RWPE1 (cell line): ENCODE results near the gene NUSAP1.
A peak's percentile ranks its signal among the peaks of the same experiment; 100 is the strongest.

ENCODE experiments used
- CTCF ChIA-PET: fragments of 350-600 bp; sonication (Branson Sonifier 250); formaldehyde crosslinking; extraction: SDS; loops from one replicate; lab custom pipeline; 2021; lab: Yijun Ruan, JAX
- POLR2A ChIA-PET: fragments of 400-600 bp; formaldehyde crosslinking; extraction: SDS; loops from one replicate; lab custom pipeline; 2020; ENCODE audit warnings: antibody characterized with exemption; ENCODE audit not compliant: low non-redundant PET; lab: Yijun Ruan, JAX
- DNase-seq: peaks from one replicate; pipeline ENCODE4 v3.0.0; 2012; ENCODE audit warnings: low spot score
- H3K27ac ChIP-seq: fragments of 450-650 bp; 2 replicates; pipeline ENCODE4 v1.5.1; 2017
- CTCF ChIP-seq: fragments of 450-650 bp; conservative IDR thresholded peaks from 2 replicates; pipeline ENCODE4 v1.5.1; 2017; ENCODE audit warnings: low read depth, mild to moderate bottlenecking

NUSAP1 gene

GRCh38 chr15:41407341-41407740 lies 74.7 kb downstream of the NUSAP1 start:
- no peak overlapping the region for H3K27ac ChIP-seq
- POLR2A ChIA-PET, result no interaction called here
- CTCF ChIA-PET, result interaction anchor here (1.1 kb wide), 1 partner anchor 59 kb away, joined by 6 read pairs; no protein-coding TSS in a partner anchor
- TF ChIP-seq CTCF, result no peak
- no peak for DNase-seq

- no peak for TF ChIP-seq CTCF
- DNase-seq, result peak; percentile 21
- CTCF ChIA-PET, result no interaction called here
- peak overlapping the region; percentile 54 for H3K27ac ChIP-seq
- POLR2A ChIA-PET, result no interaction called here
Measured at GRCh38 chr15:41408234-41408641, 75.6 kb downstream of the NUSAP1 start.

- CTCF ChIA-PET, result no interaction called here
- DNase-seq, result no peak
- no peak for TF ChIP-seq CTCF
- POLR2A ChIA-PET, result no interaction called here
- peak overlapping the region; percentile 62 for H3K27ac ChIP-seq
Measured at GRCh38 chr15:41411031-41411430, 78.3 kb downstream of the NUSAP1 start.

- no peak for TF ChIP-seq CTCF
- peak overlapping the region; percentile 59 for H3K27ac ChIP-seq
- ChIA-PET POLR2A (no interaction called here), CTCF (interaction anchor here (0.6 to 0.7 kb wide), 2 partner anchors 10 to 1671 kb away, joined by 3 to 7 read pairs; no protein-coding TSS in a partner anchor)
- DNase-seq, result no peak
Measured at GRCh38 chr15:41411441-41411840, 78.8 kb downstream of the NUSAP1 start.

- peak overlapping the region; percentile 75 for H3K27ac ChIP-seq
- CTCF ChIA-PET, result interaction anchor here (0.5 kb wide), 1 partner anchor 43 kb away, joined by 8 read pairs; no protein-coding TSS in a partner anchor
- DNase-seq, result no peak
- POLR2A ChIA-PET, result no interaction called here
- no peak for TF ChIP-seq CTCF
Measured at GRCh38 chr15:41416128-41416741, 83.6 kb downstream of the NUSAP1 start.

- POLR2A ChIA-PET, result no interaction called here
- TF ChIP-seq CTCF, result no peak
- peak within 1 kb of the TSS; percentile 75 for H3K27ac ChIP-seq
- CTCF ChIA-PET, result interaction anchor here (0.5 kb wide), 1 partner anchor 44 kb away, joined by 8 read pairs; no protein-coding TSS in a partner anchor
- DNase-seq, result peak; percentile 95
Measured at GRCh38 chr15:41416742-41417417, 84.2 kb downstream of the NUSAP1 start, which contains the start of gene RTF1. Gene RTF1 (plus strand): TSS chr15:41417095. CDS start chr15:41417116, 21 bp downstream.
